WTC11 (cell line): ENCODE data around the gene FOXK1. TPM values are rescaled to one million over a fixed set of nuclear protein-coding genes. Genes with fewer than 3 reads are reported as not detected.
A peak's percentile ranks its signal among the peaks of the same experiment; 100 is the strongest.

Experiments
- ATAC-seq: fragments of 200-7000 bp; cut with Tn5 transposase; 2 replicates; pipeline ENCODE4 v1.10.0; 2021; ENCODE audit warnings: mild to moderate bottlenecking, moderate library complexity
- CTCF ChIA-PET: fragments of 300-600 bp; sonication (Branson Sonifier 250); formaldehyde crosslinking; loops from one replicate; lab custom pipeline; 2021; ENCODE audit warnings: antibody characterized with exemption; lab: Charles Lee
- POLR2A ChIA-PET: fragments of 350-600 bp; sonication (Branson Sonifier 250); formaldehyde crosslinking; loops from one replicate; lab custom pipeline; 2021; ENCODE audit warnings: antibody characterized with exemption; lab: Charles Lee
- DNase-seq: peaks from one replicate; pipeline ENCODE4 v3.0.0; 2021; ENCODE audit warnings: low spot score
- H3K27ac Mint-ChIP-seq: 2 replicates; pipeline ENCODE4 v1.8.0; 2021; ENCODE audit warnings: mixed read lengths
- H3K27me3 Mint-ChIP-seq: 2 replicates; pipeline ENCODE4 v1.8.0; 2021; ENCODE audit warnings: low read depth, mild to moderate bottlenecking, moderate library complexity, mixed read lengths
- H3K36me3 Mint-ChIP-seq: 2 replicates; pipeline ENCODE4 v1.8.0; 2021; ENCODE audit warnings: mixed read lengths
- H3K4me1 Mint-ChIP-seq: 2 replicates; pipeline ENCODE4 v1.8.0; 2022; ENCODE audit warnings: mixed read lengths
- H3K4me3 Mint-ChIP-seq: 2 replicates; pipeline ENCODE4 v1.8.0; 2021; ENCODE audit warnings: mild to moderate bottlenecking, moderate library complexity, mixed read lengths
- H3K9me3 Mint-ChIP-seq: 2 replicates; pipeline ENCODE4 v1.8.0; 2021; ENCODE audit warnings: mixed read lengths
- AR ChIP-seq: fragments of 250-450 bp; sonication (Bioruptor Pico); IDR thresholded peaks from 2 replicates; pipeline ENCODE4 v1.9.0; 2021; ENCODE audit warnings: mild to moderate bottlenecking
- ATF2 ChIP-seq: sonication (generic); formaldehyde crosslinking; IDR thresholded peaks from 2 replicates; pipeline ENCODE4 v1.8.1; 2022; ENCODE audit warnings: low read depth, missing genetic modification reagents, borderline replicate concordance
- ELF4 ChIP-seq: sonication (generic); formaldehyde crosslinking; IDR thresholded peaks from 2 replicates; pipeline ENCODE4 v1.8.1; 2022; ENCODE audit warnings: low read depth, mild to moderate bottlenecking, moderate library complexity, missing genetic modification reagents
- FOXK1 ChIP-seq: sonication (generic); formaldehyde crosslinking; IDR thresholded peaks from 2 replicates; pipeline ENCODE4 v1.8.0; 2022; ENCODE audit warnings: mild to moderate bottlenecking, moderate library complexity, missing genetic modification reagents
- HMGXB4 ChIP-seq: sonication (generic); formaldehyde crosslinking; IDR thresholded peaks from 2 replicates; pipeline ENCODE4 v1.8.1; 2023; ENCODE audit warnings: mild to moderate bottlenecking, moderate library complexity, missing genetic modification reagents
- MAX ChIP-seq: sonication (generic); formaldehyde crosslinking; IDR thresholded peaks from 2 replicates; pipeline ENCODE4 v1.8.0; 2022; ENCODE audit warnings: mild to moderate bottlenecking, missing genetic modification reagents
- MXD4 ChIP-seq: fragments of 250-450 bp; sonication (Bioruptor Pico); IDR thresholded peaks from 2 replicates; pipeline ENCODE4 v1.8.0; 2021; ENCODE audit warnings: mild to moderate bottlenecking, moderate library complexity, borderline replicate concordance
- MYBL2 ChIP-seq: sonication (generic); formaldehyde crosslinking; IDR thresholded peaks from 2 replicates; pipeline ENCODE4 v1.8.1; 2023; ENCODE audit warnings: mild to moderate bottlenecking, moderate library complexity, missing genetic modification reagents
- NFE2L1 ChIP-seq: sonication (generic); formaldehyde crosslinking; IDR thresholded peaks from 2 replicates; pipeline ENCODE4 v1.8.1; 2023; ENCODE audit warnings: missing genetic modification reagents
- NFYB ChIP-seq: sonication (generic); formaldehyde crosslinking; conservative IDR thresholded peaks from 2 replicates; pipeline ENCODE4 v1.8.0; 2022; ENCODE audit warnings: low read depth, missing genetic modification reagents
- SP1 ChIP-seq: sonication (generic); formaldehyde crosslinking; conservative IDR thresholded peaks from 2 replicates; pipeline ENCODE4 v1.8.1; 2022; ENCODE audit warnings: missing genetic modification reagents
- STAT6 ChIP-seq: sonication (generic); formaldehyde crosslinking; conservative IDR thresholded peaks from 2 replicates; pipeline ENCODE4 v1.8.1; 2023; ENCODE audit warnings: mild to moderate bottlenecking, low read depth, missing genetic modification reagents, moderate library complexity
- TCF7 ChIP-seq: sonication (generic); formaldehyde crosslinking; IDR thresholded peaks from 2 replicates; pipeline ENCODE4 v1.8.0; 2022; ENCODE audit warnings: mild to moderate bottlenecking, low read depth, missing genetic modification reagents, moderate library complexity
- TEAD4 ChIP-seq: sonication (generic); formaldehyde crosslinking; IDR thresholded peaks from 2 replicates; pipeline ENCODE4 v1.8.0; 2022; ENCODE audit warnings: mild to moderate bottlenecking, missing genetic modification reagents
- TP53 ChIP-seq: sonication (generic); formaldehyde crosslinking; IDR thresholded peaks from 2 replicates; pipeline ENCODE4 v1.8.1; 2023; ENCODE audit warnings: mild to moderate bottlenecking, missing genetic modification reagents
- USF1 ChIP-seq: sonication (generic); formaldehyde crosslinking; IDR thresholded peaks from 2 replicates; pipeline ENCODE4 v1.8.0; 2022; ENCODE audit warnings: mild to moderate bottlenecking, missing genetic modification reagents
- ZMAT4 ChIP-seq: fragments of 250-450 bp; sonication (Bioruptor Pico); IDR thresholded peaks from 2 replicates; pipeline ENCODE4 v1.9.0; 2021; ENCODE audit warnings: mild to moderate bottlenecking
- ZNF138 ChIP-seq: sonication (generic); formaldehyde crosslinking; conservative IDR thresholded peaks from 2 replicates; pipeline ENCODE4 v1.8.1; 2022; ENCODE audit warnings: mild to moderate bottlenecking, moderate library complexity, missing genetic modification reagents
- ZNF219 ChIP-seq: sonication (generic); formaldehyde crosslinking; IDR thresholded peaks from 2 replicates; pipeline ENCODE4 v1.8.0; 2023; ENCODE audit warnings: missing genetic modification reagents, mild to moderate bottlenecking, borderline replicate concordance
- ZNF317 ChIP-seq: sonication (generic); formaldehyde crosslinking; IDR thresholded peaks from 2 replicates; pipeline ENCODE4 v1.8.1; 2023; ENCODE audit warnings: low read depth, mild to moderate bottlenecking, moderate library complexity, missing genetic modification reagents, borderline replicate concordance
- ZNF396 ChIP-seq: fragments of 250-450 bp; sonication (Bioruptor Pico); IDR thresholded peaks from 2 replicates; pipeline ENCODE4 v1.8.0; 2021; ENCODE audit warnings: mild to moderate bottlenecking, moderate library complexity, borderline replicate concordance
- ZNF423 ChIP-seq: fragments of 250-450 bp; sonication (Bioruptor Pico); IDR thresholded peaks from 2 replicates; pipeline ENCODE4 v2.1.2; 2022; ENCODE audit warnings: mild to moderate bottlenecking, moderate library complexity
- ZNF512 ChIP-seq: sonication (generic); formaldehyde crosslinking; IDR thresholded peaks from 2 replicates; pipeline ENCODE4 v1.8.1; 2022; ENCODE audit warnings: missing genetic modification reagents, borderline replicate concordance
- ZNF671 ChIP-seq: fragments of 250-450 bp; sonication (Bioruptor Pico); IDR thresholded peaks from 2 replicates; pipeline ENCODE4 v1.8.0; 2021; ENCODE audit warnings: mild to moderate bottlenecking
- total RNA-seq: library from RNA; stranded (reverse); gene quantifications from 3 replicates; pipeline ENCODE4 v1.2.3, GENCODE V29; 2021

The FOXK1 gene
- total RNA-seq, 1 experiment from 2014 or later: 21.9 TPM

- Mint-ChIP-seq H3K36me3 (peaks cover 3% of the 10 kb centered on the region; the same call in 1 of the 2 replicates), H3K27me3 (peaks cover 39% of the 10 kb centered on the region), H3K27ac (no peak overlapping the region), H3K9me3 (peaks cover 11% of the 10 kb centered on the region), H3K4me3 (peak overlapping the region; percentile 73), H3K4me1 (peaks cover 2% of the 10 kb centered on the region; the same call in 1 of the 2 replicates)
- peak; percentile 95 for ATAC-seq
- POLR2A ChIA-PET: interaction anchor here (1.0 to 1.2 kb wide), 3 partner anchors 9 to 66 kb away, joined by 4 to 9 read pairs (median 5); partner anchors contain the start of gene FOXK1
- peak; percentile 90 for DNase-seq
- CTCF ChIA-PET: interaction anchor here (0.5 to 2.1 kb wide), 8 partner anchors 10 to 817 kb away, joined by 3 to 11 read pairs (median 4); partner anchors contain the start of gene FOXK1
- TF ChIP-seq ZMAT4 (CRISPR knock-in tag) (no peak), NFE2L1 (peak; percentile 95), ZNF423 (CRISPR knock-in tag) (no peak), ZNF396 (CRISPR knock-in tag) (no peak), TCF7 (CRISPR knock-in tag) (peak; percentile 97), ATF2 (no peak), ZNF671 (CRISPR knock-in tag) (no peak), MYBL2 (CRISPR knock-in tag) (peak; percentile 91; the same call in 1 of the 2 replicates), TEAD4 (CRISPR knock-in tag) (peak; percentile 91), MAX (CRISPR knock-in tag) (peak; percentile 96), ZNF138 (CRISPR knock-in tag) (no peak; the same call in 1 of the 2 replicates), MXD4 (CRISPR knock-in tag) (no peak), STAT6 (peak; percentile 96; the same call in 1 of the 2 replicates), ZNF512 (0 out of 2 replicates have a peak, but pooled peaks have one; percentile 37), ZNF219 (CRISPR knock-in tag) (peak; percentile 97), ZNF317 (CRISPR knock-in tag) (peak; percentile 56; the same call in 1 of the 2 replicates), SP1 (CRISPR knock-in tag) (peak; percentile 66; the same call in 1 of the 2 replicates), USF1 (CRISPR knock-in tag) (peak; percentile 73; the same call in 1 of the 2 replicates), AR (CRISPR knock-in tag) (no peak), NFYB (peak; percentile 69), TP53 (CRISPR knock-in tag) (peak; percentile 99), HMGXB4 (CRISPR knock-in tag) (peak; percentile 69; the same call in 1 of the 2 replicates), FOXK1 (CRISPR knock-in tag) (peak; percentile 98), ELF4 (CRISPR knock-in tag) (peak; percentile 73)
These were observed 40.2 kb upstream of the FOXK1 start for GRCh38 chr7:4641667-4642467.
